Karpas-422 (cell line): ENCODE results near the gene KAZALD1. TPM values are rescaled to one million over a fixed set of nuclear protein-coding genes. Genes with fewer than 3 reads are reported as not detected.
A peak's percentile ranks its signal among the peaks of the same experiment; 100 is the strongest.
"Not testable (repeated sequence)": the region's sequence is repeated elsewhere in the genome, so short reads cannot be mapped to it uniquely, and the experiment has no call there.

ENCODE experiments used
- DNase-seq: peaks from one replicate; pipeline ENCODE4 v3.0.0-alpha.2; 2015
- H2AFZ ChIP-seq: fragments of 200-600 bp; sonication (generic); 2 replicates; pipeline ENCODE4 v1.6.1; 2014; ENCODE audit warnings: antibody characterized with exemption, low read length, mixed read lengths
- H3K27ac ChIP-seq: fragments of 200-600 bp; sonication (generic); 2 replicates; pipeline ENCODE4 v1.5.1; 2014; ENCODE audit warnings: mild to moderate bottlenecking, low read length, moderate library complexity
- H3K27me3 ChIP-seq: fragments of 200-600 bp; sonication (generic); 2 replicates; pipeline ENCODE4 v1.6.1; 2014; ENCODE audit warnings: low read length, mixed read lengths
- H3K36me3 ChIP-seq: fragments of 200-600 bp; sonication (generic); 2 replicates; pipeline ENCODE4 v1.6.1; 2014; ENCODE audit warnings: low read length, mixed read lengths; ENCODE audit not compliant: insufficient read depth
- H3K4me1 ChIP-seq: fragments of 200-600 bp; sonication (generic); 2 replicates; pipeline ENCODE4 v1.6.1; 2014; ENCODE audit warnings: mild to moderate bottlenecking, low read length, mixed read lengths
- H3K4me2 ChIP-seq: fragments of 200-600 bp; sonication (generic); 2 replicates; pipeline ENCODE4 v1.6.1; 2014; ENCODE audit warnings: low read length, low read depth, mild to moderate bottlenecking; ENCODE audit not compliant: poor library complexity, severe bottlenecking
- H3K4me3 ChIP-seq: fragments of 200-600 bp; sonication (generic); 2 replicates; pipeline ENCODE4 v1.5.1; 2014; ENCODE audit warnings: mild to moderate bottlenecking, antibody characterized with exemption, low read length, mixed read lengths
- H3K79me2 ChIP-seq: fragments of 200-600 bp; sonication (generic); 2 replicates; pipeline ENCODE4 v1.6.1; 2014; ENCODE audit warnings: mild to moderate bottlenecking, low read length, mixed read lengths
- H3K9ac ChIP-seq: fragments of 200-600 bp; sonication (generic); 2 replicates; pipeline ENCODE4 v1.6.0; 2014; ENCODE audit warnings: low read length
- H3K9me2 ChIP-seq: fragments of 200-600 bp; sonication (generic), shearing (Covaris generic); replicated peaks from 2 replicates; pipeline ENCODE4 v1.6.0; 2014; ENCODE audit warnings: mild to moderate bottlenecking, low read length, moderate library complexity; ENCODE audit not compliant: insufficient read depth
- H3K9me3 ChIP-seq: fragments of 300-700, 200-600 bp; sonication (generic); 2 replicates; pipeline ENCODE4 v1.6.1; 2014; ENCODE audit warnings: low read length, mixed read lengths
- H4K20me1 ChIP-seq: fragments of 200-600 bp; sonication (generic); 2 replicates; pipeline ENCODE4 v1.6.1; 2014; ENCODE audit warnings: mild to moderate bottlenecking, antibody characterized with exemption, low read length, low read depth; ENCODE audit not compliant: insufficient read depth
- total RNA-seq: library from RNA; depleted of rRNA; stranded (reverse); fragments of >200 nt; shearing (Covaris generic); gene quantifications from 2 replicates; pipeline ENCODE4 v1.2.3, GENCODE V29; 2014; ENCODE audit warnings: low replicate concordance

Gene KAZALD1
- total RNA-seq, 1 experiment from 2014 or later, result 21.5 TPM

DNA sequence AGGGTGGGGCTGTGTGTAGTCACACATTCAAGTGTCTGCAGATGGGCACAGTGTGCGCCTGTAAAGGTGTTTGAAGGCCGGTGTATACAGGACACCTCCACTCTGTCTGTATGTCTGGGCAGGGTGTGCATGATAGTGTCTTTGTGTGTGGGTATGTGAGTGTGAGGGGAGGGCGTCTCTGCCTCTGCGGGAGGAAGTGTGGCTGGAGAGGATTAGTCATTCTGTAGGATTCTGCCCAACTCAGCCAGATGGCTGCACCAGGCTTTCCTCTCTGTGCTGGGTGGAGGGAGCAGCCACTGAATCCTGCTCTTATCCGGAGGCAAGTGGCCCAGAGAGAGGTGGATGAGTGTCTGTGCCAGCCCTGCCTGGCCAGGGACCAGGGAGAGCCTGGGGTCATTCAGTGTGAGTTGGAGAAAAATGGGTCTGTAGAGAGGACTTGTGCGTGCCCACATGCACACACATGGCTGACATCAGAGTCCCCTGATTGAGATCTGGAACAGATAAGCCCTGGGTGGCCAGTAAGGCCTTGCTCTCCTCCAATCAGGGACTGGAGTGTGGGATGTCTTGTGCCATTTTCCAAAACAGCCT lies 29.1 kb upstream of the KAZALD1 start:
- no peak overlapping the region for H3K27ac ChIP-seq

DNA sequence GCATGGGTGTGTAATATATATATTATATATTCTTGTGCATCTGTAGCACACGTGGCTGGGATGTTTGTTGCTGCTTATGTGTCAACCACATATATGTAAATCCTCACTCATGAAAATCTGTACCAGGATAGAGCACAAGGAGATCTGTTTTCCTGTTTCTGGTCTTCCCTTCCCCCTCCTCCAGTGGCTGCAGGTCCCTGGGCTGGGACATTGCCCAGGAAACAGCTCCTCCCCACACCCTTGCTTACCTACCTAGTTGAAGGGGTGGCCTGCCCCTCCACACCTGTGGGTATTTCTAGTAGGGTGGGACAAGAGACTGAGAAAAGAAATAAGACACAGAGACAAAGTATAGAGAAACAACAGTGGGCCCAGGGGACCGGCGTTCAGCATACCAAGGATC lies 28.5 kb upstream of the KAZALD1 start:
- H3K27me3 ChIP-seq, result no peaks in the 10 kb centered on the region
- H2AFZ ChIP-seq, result no peak overlapping the region
- no peaks in the 10 kb centered on the region for H3K36me3 ChIP-seq
- no peaks in the 10 kb centered on the region for H3K79me2 ChIP-seq
- no peaks in the 10 kb centered on the region for H3K9me2 ChIP-seq
- H3K9me3 ChIP-seq, result no peaks in the 10 kb centered on the region
- 0 out of 2 replicates have a peak, but pooled peaks cover 4% of the 10 kb centered on the region for H4K20me1 ChIP-seq
- H3K4me1 ChIP-seq, result peaks cover 29% of the 10 kb centered on the region
- H3K27ac ChIP-seq, result no peak overlapping the region
- no peak for DNase-seq
- no peak overlapping the region for H3K9ac ChIP-seq
- H3K4me2 ChIP-seq, result peak overlapping the region; percentile 95
- no peak overlapping the region for H3K4me3 ChIP-seq

More for the DNA sequence above, 29.1 kb upstream of the KAZALD1 start:
- Histone ChIP-seq H3K36me3 (no peaks in the 10 kb centered on the region), H3K9me2 (no peaks in the 10 kb centered on the region), H3K9ac (peak overlapping the region; percentile 70), H3K4me2 (peak overlapping the region; percentile 95), H3K79me2 (no peaks in the 10 kb centered on the region), H3K4me1 (peaks cover 29% of the 10 kb centered on the region), H3K27me3 (no peaks in the 10 kb centered on the region), H3K4me3 (peak overlapping the region; percentile 73), H4K20me1 (0 out of 2 replicates have a peak, but pooled peaks cover 4% of the 10 kb centered on the region), H3K9me3 (no peaks in the 10 kb centered on the region), H2AFZ (peak overlapping the region; percentile 58; the same call in 1 of the 2 replicates)
- no peak for DNase-seq

DNA sequence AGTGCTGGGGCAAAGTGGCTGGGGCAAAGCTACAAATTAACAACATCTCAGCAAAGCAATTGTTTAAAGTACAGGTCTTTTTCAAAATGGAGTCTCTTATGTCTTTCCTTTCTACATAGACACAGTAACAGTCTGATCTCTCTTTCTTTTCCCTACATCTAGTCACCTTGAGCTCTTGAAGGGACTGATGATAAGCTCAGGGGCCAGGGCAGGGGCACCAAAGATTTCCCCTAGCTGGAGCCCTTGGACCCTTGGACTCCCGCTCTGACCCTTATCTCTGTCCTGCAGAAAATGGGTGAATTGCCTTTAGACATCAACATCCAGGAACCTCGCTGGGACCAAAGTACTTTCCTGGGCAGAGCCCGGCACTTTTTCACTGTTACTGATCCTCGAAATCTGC lies 27.4 kb upstream of the KAZALD1 start:
- peaks cover 25% of the 10 kb centered on the region for H3K4me1 ChIP-seq
- H3K9me2 ChIP-seq, H3K9me3 ChIP-seq, H3K9ac ChIP-seq, H3K27me3 ChIP-seq, DNase-seq, H2AFZ ChIP-seq, H3K36me3 ChIP-seq, H4K20me1 ChIP-seq, H3K27ac ChIP-seq, H3K4me3 ChIP-seq, H3K79me2 ChIP-seq, H3K4me2 ChIP-seq: not testable (repeated sequence)

DNA sequence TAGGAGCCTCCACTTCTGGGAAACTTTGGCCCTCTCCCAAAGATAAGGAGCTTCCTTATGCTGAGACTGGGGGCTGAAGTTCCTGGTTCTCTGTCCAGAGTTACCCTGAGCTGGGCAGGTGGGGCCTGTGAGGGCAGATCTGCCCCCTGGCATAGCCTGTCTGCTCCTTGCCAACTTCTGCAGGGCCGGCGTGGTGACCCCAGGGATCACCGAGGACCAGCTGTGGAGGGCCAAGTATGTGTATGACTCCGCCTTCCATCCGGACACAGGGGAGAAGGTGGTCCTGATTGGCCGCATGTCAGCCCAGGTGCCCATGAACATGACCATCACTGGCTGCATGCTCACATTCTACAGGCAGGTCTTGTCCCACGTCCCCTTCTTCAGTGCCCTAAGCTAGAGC lies 26.5 kb upstream of the KAZALD1 start:
- no peak overlapping the region for H3K27ac ChIP-seq
- no peaks in the 10 kb centered on the region for H3K9me2 ChIP-seq
- no peak for DNase-seq
- no peaks in the 10 kb centered on the region for H3K9me3 ChIP-seq
- H3K4me2 ChIP-seq, result no peak overlapping the region
- H2AFZ ChIP-seq, result no peak overlapping the region
- no peaks in the 10 kb centered on the region for H3K27me3 ChIP-seq
- H3K36me3 ChIP-seq, result no peaks in the 10 kb centered on the region
- 0 out of 2 replicates have a peak, but pooled peaks cover under 1% of the 10 kb centered on the region for H4K20me1 ChIP-seq
- H3K79me2 ChIP-seq, result no peaks in the 10 kb centered on the region
- no peak overlapping the region for H3K9ac ChIP-seq
- H3K4me3 ChIP-seq, result no peak overlapping the region
- H3K4me1 ChIP-seq, result peaks cover 25% of the 10 kb centered on the region

DNA sequence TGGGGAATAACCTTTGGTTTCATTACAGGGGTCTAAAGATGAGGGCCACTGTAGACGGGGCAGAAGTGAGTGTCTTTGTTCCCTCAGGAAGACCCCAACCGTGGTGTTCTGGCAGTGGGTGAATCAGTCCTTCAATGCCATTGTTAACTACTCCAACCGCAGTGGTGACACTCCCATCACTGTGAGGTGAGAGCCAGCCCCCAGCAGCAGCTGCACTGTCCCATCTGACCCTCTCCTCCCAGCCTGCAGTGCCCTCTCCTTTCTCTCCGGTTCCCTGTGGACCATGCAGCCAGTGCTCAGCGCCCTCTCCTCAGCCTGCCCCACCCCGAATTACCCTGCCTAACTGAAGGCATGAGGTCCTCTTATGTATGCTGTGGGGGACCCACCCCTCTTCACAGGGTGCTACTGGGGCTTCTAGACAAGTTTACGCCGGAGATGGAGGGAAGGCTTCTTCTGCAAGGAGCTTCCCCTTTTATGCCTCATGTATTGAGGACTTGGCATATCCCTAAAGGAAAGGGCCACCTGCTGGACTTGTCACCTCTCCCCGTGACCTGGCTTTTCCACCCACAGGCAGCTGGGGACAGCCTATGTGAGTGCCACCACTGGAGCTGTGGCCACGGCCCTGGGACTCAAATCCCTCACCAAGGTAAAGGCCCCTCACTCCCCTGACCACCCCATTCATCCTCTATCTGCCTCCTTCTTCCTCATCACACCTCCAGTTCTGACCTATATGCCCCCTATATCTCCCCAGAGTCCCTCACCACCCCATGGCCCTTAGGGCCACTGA lies 25.7 kb upstream of the KAZALD1 start:
- Histone ChIP-seq H2AFZ (no peak overlapping the region), H3K4me1 (peaks cover 18% of the 10 kb centered on the region), H3K9ac (no peak overlapping the region), H3K79me2 (no peaks in the 10 kb centered on the region), H3K9me2 (no peaks in the 10 kb centered on the region), H3K4me3 (no peak overlapping the region), H3K27me3 (no peaks in the 10 kb centered on the region), H3K36me3 (no peaks in the 10 kb centered on the region), H3K27ac (no peak overlapping the region), H3K4me2 (no peak overlapping the region), H3K9me3 (no peaks in the 10 kb centered on the region), H4K20me1 (no peaks in the 10 kb centered on the region)
- no peak for DNase-seq

DNA sequence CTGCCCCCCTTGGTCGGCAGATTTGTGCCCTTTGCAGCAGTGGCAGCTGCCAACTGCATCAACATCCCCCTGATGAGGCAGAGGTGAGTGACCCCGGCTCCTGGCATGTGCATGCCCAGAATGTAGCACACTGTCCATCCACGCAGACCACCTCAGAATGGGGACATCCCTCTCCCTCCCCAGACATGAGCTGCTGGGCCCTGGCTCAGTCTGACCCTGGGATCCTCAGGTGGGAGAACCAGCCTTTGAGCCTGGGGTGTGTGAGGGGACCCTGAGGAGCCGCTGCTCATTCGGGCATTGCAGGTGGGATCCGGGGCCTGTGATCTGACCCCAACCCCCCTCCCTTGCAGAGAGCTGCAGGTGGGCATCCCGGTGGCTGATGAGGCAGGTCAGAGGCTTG lies 25.1 kb upstream of the KAZALD1 start:
- no peaks in the 10 kb centered on the region for H3K36me3 ChIP-seq
- no peak overlapping the region for H2AFZ ChIP-seq
- no peak overlapping the region for H3K4me2 ChIP-seq
- DNase-seq, result no peak
- H3K27me3 ChIP-seq, result no peaks in the 10 kb centered on the region
- no peak overlapping the region for H3K9ac ChIP-seq
- no peaks in the 10 kb centered on the region for H3K9me2 ChIP-seq
- peaks cover 15% of the 10 kb centered on the region for H3K4me1 ChIP-seq
- no peaks in the 10 kb centered on the region for H4K20me1 ChIP-seq
- no peaks in the 10 kb centered on the region for H3K79me2 ChIP-seq
- no peak overlapping the region for H3K27ac ChIP-seq
- H3K9me3 ChIP-seq, result no peaks in the 10 kb centered on the region
- H3K4me3 ChIP-seq, result no peak overlapping the region

DNA sequence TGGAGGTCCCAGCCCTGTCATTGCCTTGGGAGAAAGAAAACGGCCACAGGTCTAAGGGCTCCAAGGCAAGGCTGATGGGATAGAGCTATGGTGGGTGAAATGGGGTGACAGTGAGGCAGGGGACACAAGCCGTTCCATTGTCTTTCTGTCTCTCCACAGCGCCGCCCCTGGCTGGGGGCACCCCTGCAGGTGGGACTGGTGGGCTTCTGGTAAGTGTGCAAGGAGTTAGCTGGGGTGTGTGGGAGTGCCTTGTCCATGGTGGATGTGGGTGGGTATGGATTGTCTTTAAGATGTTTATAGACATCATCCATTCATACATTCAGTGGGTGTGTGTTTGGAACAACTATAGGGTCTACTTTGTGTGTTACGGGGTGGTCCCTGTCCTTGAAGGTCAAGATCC lies 23.3 kb upstream of the KAZALD1 start:
- Histone ChIP-seq H3K9me3 (no peaks in the 10 kb centered on the region), H3K4me3 (no peak overlapping the region), H3K27ac (no peak overlapping the region), H3K4me1 (peaks cover 19% of the 10 kb centered on the region), H3K4me2 (no peak overlapping the region), H4K20me1 (no peaks in the 10 kb centered on the region), H3K36me3 (no peaks in the 10 kb centered on the region), H2AFZ (no peak overlapping the region), H3K79me2 (no peaks in the 10 kb centered on the region), H3K27me3 (no peaks in the 10 kb centered on the region), H3K9me2 (no peaks in the 10 kb centered on the region), H3K9ac (no peak overlapping the region)
- no peak for DNase-seq

DNA sequence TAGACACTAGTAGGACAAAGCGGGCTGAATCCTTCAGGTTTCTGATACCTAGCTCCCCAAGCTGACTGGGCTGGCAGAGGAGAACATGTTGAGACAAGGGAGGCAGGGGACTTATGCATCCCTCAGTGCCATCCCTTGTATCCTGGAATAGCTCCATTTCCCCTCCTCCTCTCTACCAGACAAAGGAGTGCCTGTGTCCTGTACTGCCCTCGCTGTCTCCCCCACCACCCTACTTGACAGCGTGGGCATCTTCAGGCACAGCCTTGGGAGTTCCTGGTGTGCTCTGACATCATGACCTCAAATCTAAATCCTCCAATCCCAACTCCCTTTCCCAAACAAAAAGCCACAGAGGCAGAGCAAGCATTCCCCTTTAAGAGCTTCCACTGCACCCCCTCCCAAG lies 21.7 kb upstream of the KAZALD1 start:
- no peaks in the 10 kb centered on the region for H3K9me3 ChIP-seq
- H3K36me3 ChIP-seq, result no peaks in the 10 kb centered on the region
- DNase-seq, result no peak
- H3K4me1 ChIP-seq, result peaks cover 22% of the 10 kb centered on the region
- H3K9me2 ChIP-seq, result no peaks in the 10 kb centered on the region
- no peak overlapping the region for H3K27ac ChIP-seq
- H3K4me3 ChIP-seq, result no peak overlapping the region
- H3K9ac ChIP-seq, result no peak overlapping the region
- no peak overlapping the region for H3K4me2 ChIP-seq
- no peaks in the 10 kb centered on the region for H3K27me3 ChIP-seq
- H2AFZ ChIP-seq, result no peak overlapping the region
- no peaks in the 10 kb centered on the region for H4K20me1 ChIP-seq
- H3K79me2 ChIP-seq, result no peaks in the 10 kb centered on the region
